DMS53 (cell line): ENCODE results near the gene MGRN1.

Source experiments
- DNase-seq: peaks from one replicate; lab custom pipeline; 2025; lab: John Stamatoyannopoulos, UW

MGRN1 gene

DNA sequence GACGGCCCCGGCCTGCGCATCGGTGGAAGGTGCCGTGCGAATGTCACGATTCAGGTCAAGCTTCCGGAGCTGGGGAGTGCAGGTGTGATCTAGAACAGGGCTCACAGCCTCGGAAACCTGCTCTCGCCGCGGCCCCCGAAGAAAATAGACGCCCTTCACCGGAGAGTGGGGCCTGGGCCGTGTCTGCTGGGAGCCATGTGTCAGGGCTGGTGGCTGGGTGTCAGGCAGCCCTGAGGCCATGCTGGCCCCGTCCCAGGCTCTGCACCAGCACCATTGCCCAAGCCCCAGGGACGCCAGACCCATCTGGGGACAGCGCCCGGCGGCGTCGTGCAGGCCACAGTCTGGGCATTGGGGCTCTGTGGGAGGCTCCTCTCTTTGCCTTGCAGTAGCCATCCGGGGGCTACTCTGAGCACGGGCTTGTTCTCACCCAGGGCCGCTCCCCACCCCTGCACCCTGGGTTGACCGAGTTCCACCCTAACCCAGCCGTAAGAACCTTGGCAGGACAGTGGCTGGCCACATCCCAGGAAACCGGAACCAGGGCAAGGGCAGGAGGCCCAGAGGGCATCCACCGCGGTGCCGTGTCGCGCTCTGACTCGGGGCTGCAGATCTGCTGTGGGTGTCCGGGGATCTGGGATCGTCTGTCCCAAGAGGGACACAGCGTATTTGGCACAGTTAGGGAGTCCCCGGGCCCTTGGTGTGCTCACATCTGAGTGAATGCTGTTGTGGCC is 63.5 kb downstream of the MGRN1 start:
- no peak for DNase-seq

DNA sequence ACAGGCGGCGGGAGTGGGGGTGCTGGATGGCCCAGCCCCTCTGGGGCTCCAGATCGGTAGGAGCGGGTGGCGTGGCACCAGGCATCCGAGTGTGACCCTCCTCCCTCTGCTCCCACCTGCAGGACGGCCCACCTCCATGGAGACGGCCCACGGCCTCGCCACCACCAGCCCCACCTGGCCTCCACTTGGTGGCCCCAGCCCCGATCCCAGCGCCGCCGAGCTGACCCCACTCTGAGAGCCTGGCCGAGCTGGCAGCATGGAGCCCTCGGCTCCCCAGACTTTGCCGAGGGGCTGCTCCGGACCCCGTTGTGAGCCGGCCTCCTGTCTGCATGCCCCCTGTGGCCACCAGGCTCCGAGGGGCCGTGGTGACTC is 64.0 kb downstream of the MGRN1 start:
- DNase-seq: no peak

DNA sequence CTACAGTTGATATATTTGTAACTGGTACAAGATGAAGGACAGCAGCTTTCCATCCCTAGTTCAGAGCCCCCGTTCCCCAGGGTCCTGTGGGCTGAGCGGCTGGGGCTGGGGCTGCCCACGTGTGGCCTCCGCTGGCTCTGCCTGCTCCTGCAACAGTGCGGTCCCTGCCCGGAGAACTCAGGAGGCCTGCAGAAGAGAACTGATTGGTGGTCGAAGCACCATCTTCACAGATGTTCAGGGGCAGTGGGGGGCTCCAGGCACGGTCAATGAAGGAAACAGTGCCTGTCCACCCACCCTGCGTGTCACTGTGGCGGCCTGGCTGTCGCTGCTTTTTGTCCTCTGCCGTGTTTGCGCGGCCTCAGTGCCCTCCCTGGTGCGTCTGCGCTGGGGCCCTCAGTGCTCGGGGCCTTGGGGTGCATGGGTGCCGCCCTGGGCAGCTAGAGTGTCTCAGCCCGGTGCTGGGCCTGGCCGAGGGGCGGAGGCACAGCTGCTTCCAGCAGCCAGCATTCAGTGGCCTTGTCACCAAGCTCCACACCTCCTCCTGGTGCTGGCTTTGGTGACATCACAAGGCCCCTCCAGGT is 64.6 kb downstream of the MGRN1 start:
- no peak for DNase-seq

DNA sequence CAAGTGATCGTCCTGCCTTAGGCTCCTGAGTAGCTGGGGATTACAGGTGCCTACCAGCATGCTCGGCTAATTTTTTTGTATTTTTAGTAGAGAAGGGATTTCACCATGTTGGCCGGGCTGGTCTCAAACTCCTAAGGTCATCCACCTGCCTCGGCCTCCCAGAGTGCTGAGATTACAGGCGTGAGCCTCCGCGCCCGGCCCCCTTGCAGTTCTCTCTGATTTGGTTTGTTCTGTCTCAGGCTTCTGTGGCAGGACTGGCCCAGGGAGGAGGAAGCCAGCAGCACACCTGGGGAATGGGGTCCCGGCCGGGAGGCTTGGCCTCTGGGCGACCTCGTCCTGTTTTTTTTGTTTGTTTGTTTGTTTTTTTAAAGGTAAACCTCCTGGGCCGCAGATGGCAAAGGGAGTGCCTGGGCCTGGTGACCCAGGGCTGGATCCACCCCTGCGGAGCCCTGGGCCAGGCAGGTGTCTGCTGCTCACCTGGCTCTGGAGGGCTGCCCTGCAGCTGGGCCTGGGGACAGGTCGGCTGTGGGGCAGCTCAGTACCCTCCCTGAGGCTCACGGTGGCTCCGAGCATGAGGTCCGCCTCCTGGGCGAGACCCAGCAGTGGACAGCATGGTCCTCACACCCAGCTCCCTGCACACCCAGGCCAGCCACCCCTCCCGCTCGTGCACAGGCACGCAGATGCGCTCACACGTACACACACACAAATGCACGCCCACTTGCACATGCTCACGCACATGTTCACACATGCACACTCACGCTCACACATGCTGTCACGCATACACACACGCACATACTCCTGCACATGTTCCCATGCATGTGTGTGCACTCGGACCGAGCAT is 65.5 kb downstream of the MGRN1 start:
- no peak for DNase-seq

DNA sequence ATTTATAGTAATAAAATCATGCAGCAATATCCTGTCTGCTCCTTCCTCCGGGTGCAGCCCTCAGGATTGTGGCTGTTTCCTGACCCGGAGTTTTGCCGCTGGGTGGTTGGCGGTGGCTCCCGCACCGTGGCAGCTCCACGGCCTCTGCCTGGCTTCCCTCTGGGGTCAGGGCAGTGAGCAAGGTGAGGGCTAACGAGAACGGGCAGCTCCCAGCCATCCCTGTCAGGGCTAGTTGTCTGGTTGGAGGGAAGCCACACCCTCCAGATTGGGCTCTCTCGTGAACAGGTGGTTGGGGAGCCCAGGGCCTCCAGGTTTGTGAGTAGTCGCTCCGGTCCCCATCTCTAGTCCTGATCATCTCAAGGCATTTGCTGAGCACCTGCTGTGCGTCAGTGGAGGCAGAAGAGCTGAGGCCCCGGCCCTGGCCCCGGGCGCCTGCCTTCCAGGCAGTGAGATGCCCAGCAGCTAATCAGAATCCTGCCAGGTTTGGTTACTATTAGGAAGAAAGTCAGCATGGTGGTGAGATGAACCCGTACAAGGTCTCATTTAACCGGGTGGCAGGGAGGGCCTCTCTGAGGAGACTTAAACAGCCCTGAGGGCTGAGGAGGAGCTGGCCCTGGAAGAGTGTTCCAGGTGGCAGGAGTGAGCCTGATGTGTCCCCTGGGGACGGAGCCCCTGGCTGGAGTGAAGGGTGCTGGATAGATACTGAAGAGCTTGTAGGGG is 66.5 kb downstream of the MGRN1 start:
- DNase-seq: no peak

DNA sequence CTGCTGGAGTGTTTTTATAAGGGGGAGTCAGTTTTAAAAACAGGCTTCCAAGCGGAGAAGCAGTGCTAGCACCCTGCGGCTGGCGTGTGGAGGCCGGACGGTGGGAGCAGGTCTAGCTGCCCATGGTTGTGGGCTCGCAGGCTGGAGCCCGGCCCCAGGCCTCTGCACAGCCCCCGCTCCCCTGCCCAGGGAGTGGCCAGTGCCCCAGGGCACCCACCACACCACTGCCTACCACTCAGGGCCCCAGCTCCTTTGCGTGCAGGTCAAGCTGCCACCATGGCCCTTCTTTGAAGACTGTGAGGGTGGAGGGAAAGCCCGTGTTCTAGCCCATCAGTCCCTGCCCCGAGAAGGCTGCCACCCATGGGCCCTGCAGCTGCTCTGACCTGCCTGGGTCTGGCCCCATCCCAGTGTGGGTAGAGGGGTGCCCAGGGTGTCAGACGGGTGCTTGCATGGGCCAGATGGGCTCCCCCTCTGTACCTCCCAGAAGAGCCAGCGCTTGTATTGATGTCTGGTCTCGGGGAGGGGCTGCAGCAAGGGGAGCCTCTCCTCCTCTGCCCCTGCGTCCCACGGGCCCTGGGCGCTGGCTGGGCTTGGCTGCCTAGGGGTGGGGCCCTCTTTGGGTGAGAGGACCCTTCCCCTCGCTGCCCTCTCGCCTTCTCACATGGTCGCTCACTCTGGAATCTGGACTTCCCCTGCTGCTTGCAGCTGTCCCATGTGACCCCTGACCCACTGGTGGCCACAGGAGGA is 67.2 kb downstream of the MGRN1 start:
- no peak for DNase-seq

DNA sequence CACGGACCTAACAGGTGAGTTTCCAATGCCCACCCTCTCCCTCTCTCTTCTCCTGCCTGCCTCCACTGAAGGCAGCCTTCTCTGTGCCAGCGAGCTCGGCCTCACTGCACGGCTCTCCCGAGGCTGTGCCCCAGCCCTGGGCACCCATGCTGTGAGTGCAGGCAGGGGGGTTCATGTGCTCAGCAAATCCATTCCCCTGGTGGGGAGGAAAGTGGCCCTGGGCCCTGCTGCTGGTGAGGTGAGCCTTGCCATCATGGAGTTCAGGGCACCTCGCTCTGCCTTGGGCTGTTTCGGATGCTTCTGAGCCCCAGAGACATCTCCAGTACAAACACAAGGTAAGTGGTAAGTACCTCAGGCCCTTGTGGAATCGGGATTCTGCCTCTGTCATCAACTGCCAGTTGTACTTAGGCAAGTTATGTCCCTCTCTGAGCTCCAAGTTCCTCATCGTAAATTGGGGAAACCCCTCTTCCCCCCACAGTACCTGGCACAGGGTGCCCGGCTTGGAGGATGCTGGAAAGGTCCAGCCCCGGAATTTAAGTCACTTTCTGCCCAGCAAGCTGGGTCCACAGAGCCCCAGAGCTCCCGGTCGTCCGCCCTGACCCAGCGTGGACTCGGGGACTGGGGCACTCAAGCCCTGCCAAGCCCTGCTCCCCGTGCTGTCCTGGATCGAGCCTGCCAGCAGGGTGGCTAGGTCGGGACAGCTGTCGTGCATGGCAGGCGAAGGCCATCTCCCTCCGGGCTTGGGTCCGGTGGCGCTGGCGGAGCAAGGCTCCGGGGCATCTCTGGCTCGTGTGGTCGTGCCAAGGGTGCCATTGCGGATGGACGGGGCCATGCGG is 68.1 kb downstream of the MGRN1 start:
- peak; percentile 62 for DNase-seq

DNA sequence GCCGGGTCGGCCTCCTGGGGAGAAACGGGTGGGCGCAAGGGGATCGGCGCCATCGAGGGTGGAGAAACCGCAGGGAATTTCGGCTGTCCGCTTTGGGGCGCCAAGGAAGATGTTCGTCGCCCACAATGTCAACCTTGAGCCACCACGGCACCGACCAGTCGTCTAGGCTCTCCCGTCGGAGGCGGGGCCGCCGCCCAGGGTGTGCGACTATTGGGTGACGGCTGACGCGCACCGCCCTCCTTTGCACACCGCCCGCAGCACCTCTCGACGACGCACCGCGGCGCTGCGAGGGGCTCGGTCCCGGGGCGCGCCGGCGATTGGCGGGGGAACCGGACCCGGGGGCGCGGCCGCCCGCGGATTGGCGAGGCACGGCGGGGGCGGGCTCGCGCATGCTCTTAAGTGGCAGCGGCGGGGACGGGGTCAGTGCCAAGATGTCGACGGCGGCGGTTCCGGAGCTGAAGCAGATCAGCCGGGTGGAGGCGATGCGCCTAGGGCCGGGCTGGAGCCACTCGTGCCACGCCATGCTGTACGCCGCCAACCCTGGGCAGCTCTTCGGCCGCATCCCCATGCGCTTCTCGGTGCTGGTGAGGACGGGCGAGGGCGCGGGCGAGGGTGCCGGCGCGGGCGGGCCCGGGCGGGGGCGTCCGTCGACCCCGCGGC is 68.8 kb downstream of the MGRN1 start, which contains the start of gene NUDT16L1:
TSS of gene NUDT16L1 (plus strand) at position 267 of the 660 bp plus-strand sequence. CDS start at position 432, 165 bp downstream.
- DNase-seq: peak; percentile 97

DNA sequence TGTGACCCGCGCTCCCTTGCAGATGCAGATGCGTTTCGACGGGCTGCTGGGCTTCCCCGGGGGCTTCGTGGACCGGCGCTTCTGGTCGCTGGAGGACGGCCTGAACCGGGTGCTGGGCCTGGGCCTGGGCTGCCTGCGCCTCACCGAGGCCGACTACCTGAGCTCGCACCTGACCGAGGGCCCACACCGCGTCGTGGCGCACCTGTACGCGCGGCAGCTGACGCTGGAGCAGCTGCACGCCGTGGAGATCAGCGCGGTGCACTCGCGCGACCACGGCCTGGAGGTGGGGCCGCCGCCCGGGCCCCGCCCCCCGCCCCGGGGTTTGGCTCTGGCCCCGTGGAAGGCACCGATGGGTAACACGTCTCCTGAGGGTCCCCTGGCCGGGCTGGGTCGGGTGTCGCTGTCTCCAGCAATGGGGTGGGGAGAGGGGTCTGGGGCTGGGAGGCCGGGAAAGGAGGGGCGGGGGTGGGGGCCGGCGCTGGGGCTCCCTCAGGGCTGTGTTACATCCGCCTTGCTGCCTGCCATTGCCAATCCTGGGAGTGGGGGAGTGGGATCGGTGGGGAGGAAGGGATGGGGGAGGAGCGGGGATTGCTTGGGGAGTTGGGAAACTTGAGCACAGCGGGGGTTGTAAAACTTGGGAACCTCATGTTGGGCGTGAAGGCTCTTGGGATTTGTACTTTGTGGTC is 69.5 kb downstream of the MGRN1 start:
- DNase-seq: peak; percentile 79

DNA sequence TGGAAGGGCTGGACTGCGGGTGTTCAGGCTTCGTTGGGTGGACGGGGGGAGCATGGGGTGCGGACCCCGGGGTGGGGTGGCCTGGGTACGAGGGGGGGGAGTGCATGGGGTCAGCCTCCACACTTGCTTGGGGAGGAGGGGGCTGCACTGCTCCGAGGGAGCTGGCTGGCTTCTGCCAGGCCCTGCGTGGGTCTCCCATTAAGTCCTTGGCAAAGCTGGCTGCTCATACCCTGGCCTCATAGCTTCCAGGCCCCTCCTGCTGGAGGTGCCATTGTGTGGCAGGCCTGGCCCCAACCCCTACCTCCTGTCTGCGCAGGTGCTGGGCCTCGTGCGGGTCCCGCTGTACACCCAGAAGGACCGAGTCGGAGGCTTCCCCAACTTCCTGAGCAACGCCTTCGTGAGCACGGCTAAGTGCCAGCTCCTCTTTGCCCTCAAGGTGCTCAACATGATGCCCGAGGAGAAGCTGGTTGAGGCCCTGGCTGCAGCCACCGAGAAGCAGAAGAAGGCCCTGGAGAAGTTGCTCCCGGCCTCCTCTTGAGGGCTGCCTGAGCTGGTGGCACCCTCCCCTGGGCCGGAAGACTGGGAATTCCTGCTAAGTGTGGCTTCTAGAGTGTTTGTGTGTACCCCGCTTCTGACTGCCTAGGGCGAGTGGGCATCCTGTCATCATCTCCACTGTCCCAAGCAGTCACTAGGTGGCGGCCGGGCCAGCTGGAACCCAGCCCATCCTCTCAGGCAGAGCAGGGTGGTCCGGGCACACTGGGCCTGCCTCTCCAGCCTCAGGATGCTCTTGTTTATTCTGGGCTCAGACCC is 70.2 kb downstream of the MGRN1 start:
- peak; percentile 16 for DNase-seq

DNA sequence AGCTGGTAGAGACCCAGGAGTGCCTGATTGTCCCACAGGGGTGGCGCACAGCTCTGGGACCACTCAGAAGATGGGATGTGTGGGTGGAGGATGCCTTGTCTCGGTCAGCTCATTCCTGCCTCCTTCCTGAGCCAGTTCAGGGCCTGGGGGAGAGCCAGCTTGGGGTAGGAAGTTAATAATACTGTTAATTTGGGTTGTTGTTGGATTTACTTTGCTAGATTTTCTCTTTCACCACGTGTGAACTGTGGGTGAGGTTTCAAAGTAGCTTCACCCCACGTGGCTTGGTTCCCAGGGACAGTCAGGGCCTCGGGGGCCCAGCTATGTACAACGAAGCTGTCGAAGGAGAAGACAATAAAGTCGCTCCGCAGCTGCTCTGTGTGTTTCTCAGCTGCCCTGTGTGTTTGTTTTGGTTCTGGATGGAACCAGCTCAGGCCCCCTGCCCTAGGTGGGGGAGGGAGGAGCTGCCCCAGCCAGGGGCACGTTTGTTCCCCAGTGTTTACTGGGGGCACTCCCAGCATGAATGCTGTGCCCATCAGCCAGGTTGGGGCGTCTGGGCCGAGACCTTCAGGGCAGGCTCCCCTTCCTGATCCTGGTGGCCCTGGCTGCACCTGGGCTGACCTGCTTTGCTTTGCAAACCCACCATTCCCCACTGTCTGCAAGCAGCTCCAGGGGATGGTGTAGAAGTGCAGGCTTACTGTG is 71.0 kb downstream of the MGRN1 start:
- DNase-seq: peak; percentile 27

DNA sequence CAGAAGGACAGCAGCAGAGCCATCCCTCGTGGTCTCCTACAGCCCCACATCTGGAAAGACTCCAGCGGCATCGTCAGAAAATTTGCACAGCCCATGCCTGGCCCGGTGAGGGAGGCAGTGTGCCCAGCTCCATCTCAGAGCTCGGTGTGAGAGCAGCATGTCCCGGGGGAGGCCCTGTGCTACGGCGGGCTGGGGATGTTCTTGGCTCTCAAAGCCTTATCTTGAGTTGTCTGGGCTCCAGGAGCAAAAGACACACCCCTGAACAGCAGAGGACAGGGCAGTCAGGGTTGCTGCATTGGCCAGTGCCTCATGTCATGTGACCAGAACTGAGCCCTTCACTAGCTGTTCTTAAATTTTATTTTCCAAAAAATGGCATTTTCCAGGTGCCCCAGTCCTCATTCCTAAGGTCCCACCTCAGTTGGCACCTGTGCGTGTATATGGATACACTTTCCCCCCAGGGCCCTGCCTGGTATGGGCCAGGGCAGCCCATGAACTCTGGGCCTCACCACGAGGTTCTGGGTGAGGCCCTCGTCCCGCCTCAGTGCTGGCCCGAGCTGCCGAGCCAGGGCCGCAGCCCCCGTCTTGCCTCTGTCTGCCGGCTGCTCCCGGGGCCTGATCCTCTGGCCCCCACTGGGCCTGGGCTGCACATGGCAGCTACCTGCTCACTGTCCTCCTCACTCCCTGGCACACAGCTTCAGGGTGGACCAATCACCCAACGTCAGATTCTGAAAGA is 71.7 kb downstream of the MGRN1 start:
- DNase-seq: no peak

DNA sequence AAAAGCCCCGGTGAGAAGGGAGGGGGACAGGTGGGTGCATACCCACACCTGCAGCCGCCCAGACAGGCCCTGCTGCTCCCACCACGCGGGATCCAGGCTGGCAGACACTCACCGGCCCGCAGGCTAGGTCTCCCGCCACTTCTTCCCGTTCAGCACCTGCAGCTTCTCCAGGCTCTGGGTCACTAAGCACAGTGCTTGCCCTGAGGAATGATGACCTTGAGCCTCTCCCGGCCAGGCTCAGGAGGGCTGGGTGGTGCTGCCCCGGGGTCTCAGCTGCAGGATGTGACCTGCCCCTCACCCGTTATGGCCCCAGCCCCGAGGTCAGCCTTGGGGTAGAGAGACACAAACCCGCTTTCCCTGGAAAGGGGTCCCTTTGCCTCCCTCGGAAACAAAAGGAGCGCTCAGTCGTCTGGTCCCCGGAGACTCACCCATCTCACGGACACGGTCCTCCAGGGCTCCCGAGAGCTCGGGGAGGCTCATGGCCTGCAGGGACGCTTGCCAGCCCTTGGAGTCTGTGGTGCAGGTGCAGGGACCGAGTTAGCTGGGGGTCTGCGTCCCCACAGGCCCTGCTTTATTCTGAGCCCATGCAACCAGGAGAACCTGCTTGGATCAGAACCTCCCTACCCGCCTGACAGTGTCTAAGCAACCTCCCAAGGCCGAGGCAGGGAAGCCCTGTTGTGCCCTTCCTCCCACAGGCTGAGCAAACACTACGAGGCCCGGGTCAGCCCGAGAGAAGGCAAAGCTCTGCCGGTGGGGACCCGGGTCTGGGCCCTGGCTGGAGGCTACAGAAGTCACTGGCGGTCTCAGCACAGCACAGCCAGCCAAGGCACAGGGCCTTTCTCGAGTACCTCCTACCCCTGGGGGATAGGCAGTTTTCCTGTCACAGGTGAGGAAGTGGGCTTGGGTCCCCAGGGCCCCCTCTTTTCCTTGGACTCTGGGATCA is 72.5 kb downstream of the MGRN1 start:
- DNase-seq: peak; percentile 22

DNA sequence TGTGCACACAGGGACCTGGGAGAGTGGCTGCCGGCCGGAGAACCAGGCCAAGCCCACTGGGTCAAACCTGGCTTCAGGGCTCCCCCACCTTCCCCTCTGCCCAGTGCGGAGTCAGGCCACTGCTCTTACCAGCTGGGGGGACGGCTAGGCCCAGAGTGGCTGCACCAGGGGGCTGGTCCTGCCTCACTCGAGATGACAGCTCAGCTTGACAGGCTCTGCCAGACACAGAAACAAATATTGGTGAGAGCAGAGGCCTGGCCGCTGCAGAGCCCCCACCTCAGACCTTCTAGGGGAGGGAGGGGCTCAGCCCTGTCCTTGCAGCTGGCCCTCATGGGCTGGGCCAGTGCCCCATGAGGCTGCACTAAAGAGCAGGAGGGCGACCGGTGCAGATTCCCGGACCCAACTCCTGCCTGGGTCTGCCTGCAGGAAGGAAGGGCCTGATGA is 73.2 kb downstream of the MGRN1 start:
- no peak for DNase-seq

DNA sequence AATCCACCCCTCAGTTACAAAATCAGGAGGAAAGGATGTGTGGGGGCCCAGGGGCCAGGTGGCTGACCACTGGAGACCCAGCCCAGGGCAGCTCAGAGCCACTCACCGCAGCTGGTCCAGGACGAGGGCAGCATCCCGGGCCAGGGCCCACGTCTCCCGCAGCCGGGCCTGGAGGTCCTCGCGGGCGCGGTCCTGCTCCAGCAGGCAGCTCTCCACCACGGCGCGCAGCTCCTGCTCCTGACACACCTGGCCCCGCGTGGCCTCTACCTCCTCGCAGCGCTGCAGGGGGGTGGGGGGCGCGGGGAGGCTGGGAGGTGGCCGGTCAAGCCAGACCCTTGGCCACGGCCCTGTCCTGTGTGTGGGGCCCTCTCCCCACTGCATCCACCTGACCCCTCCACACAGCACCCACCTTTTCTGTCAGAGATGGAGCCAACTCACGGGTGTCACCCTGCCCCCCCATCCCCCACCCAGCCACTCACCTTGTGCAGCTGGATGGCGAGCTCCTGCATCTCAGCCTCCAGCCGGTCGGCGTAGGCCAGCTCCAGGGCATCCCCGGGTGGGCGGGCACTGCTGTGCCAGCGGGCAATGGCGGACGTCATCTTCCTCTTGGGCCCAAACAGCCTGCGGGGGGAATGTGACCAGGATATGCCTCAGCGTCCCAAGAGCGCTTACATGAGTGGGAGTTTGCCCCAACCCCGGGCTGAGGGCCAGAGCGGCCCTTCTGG is 73.9 kb downstream of the MGRN1 start:
- no peak for DNase-seq
